Articular chondrocyte of knee joint (primary cell): ENCODE measurements around the gene MOB2. TPM values are rescaled to one million over a fixed set of nuclear protein-coding genes. Genes with fewer than 3 reads are reported as not detected.

Experiments
- total RNA-seq: library from RNA; depleted of rRNA; stranded (reverse); fragments of >200 nt; gene quantifications from 2 replicates; pipeline ENCODE4 v1.2.3, GENCODE V29; 2012

The MOB2 gene, protein sequence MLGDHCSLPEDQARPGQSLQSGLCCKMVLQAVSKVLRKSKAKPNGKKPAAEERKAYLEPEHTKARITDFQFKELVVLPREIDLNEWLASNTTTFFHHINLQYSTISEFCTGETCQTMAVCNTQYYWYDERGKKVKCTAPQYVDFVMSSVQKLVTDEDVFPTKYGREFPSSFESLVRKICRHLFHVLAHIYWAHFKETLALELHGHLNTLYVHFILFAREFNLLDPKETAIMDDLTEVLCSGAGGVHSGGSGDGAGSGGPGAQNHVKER
- total RNA-seq, result 13.1 and 14.2 TPM in 2 replicates

DNA sequence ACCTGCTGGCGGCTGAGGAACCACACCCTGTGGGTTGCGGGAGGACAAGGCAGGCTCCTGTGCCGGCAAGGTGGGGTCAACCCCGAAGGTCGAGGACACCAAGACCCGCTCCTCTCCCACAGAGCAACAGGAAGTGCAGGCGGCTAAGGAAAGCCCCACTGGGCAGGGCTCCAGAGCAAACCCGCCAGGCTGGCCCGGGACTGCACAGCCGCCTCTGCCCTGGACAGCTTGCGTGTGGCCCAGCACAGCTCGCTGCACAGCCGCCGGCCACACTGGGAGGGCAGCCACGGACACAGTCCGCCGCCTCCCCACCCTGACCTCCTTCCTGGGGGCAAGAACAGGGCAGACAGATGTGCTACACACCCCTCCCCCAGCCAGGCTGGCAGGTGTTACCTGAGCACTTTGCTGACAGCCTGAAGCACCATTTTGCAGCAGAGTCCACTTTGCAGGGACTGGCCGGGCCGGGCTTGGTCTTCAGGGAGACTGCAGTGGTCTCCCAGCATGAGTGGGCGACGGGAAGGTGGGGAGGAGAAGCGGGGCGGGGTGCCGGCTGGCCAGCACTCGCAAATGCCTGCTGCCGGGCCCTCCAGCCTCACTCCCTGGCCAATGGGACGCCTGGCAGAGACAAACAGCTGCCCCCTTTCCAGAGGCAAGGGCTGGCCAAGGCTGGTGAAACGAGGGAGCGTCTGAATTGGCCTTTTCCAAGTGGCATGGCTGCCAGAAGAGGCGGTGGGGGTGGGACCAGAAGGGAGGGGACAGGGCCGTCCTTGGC lies at the start of gene MOB2:
MOB2 (minus strand) TSS at position 726 of the 772 bp plus-strand sequence; CDS start at position 503, 223 bp downstream.

Other genes starting within 250 kb of the MOB2 start
- gene TOLLIP, start 177.1 kb downstream of the MOB2 start, total RNA-seq, result 26.6 and 30.2 TPM in 2 replicates
- gene BRSK2, start 96.8 kb downstream of the MOB2 start, total RNA-seq, result under 0.01 TPM in 1 of 2 replicates, not detected in the other
- gene DUSP8, start 85.5 kb upstream of the MOB2 start, total RNA-seq, result 0.32 and 0.39 TPM in 2 replicates
- not detected in 2 replicates for gene KRTAP5-1, start 98.5 kb upstream of the MOB2 start, total RNA-seq
- not detected in 2 replicates for gene KRTAP5-2, start 111.5 kb upstream of the MOB2 start, total RNA-seq
- not detected in 2 replicates for gene KRTAP5-3, start 121.7 kb upstream of the MOB2 start, total RNA-seq
- gene KRTAP5-4, start 135.4 kb upstream of the MOB2 start, total RNA-seq, result not detected in 2 replicates
- gene KRTAP5-5, start 143.0 kb upstream of the MOB2 start, total RNA-seq, result not detected in 2 replicates
- gene KRTAP5-6, start 210.4 kb upstream of the MOB2 start, total RNA-seq, result not detected in 2 replicates